SKM-1 treated with dmso at 0.1 percent for 144 hours (cell line): ENCODE data around the gene RAB3A.
"Not testable (repeated sequence)": the region's sequence is repeated elsewhere in the genome, so short reads cannot be mapped to it uniquely, and the experiment has no call there.

Experiments
- DNase-seq: peaks from one replicate; lab custom pipeline; 2025; ENCODE audit not compliant: unreplicated experiment; lab: John Stamatoyannopoulos, UW

The RAB3A gene

DNA sequence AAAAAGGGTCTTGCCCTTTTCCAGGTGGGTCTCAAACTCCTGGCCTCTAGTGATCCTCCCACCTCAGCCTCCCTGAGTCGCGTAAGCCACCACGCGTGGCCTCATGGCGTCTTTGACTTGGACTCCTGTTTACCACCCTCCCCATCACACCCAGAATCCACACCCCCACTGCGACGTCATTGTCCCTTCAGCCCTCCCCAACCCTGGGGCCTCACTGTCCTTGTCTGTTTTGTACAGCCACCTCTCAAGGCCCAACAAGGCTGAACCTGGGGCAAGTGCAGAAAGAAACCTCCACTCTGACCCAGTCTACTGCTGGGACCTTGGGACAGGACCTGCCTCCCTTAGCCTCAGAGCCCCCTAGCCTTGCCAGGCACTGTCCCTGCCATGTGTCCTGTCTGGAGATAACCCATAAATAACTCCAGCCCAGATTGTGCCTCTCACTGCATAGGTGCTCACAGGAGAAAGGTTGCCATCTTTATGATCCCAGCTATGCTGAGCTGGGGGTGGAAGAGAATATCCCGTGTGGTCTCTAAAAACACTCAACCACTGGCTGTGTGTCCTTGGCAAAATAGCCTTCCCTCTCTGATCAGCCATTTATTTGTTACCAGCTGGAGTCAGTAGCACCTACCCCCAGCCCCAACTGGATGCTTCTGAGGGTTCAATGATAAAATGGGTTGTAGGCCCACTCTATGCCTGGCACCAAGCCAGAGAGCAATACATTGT, 32.1 kb downstream of the RAB3A start:
- DNase-seq = no peak

DNA sequence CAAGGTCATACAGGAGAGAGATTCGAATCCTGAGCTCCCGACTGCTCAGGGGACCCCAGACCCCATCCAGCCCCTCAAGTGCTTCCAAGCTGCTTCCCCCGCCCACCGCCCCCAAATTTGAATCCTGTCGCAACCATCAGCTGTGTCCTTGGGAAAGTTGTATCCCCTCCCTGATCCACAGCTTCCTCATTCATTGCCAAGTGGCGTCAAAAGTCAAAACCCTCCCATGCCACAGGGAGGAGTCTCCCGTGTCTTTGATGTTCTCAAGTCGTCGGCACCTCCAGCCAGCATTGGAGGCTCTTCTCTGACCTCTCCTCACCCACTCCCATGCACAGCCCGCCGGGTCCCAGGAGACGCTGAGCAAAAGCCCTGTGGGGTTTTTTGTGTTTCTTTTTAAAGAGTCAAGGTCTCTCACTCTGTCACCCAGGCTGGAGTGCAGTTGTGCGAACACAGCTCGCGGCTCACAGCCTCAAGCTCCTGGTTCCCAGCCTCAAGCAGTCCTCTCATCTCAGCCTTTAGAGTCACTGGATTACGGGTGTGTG, 33.1 kb downstream of the RAB3A start:
- DNase-seq = peak; percentile 43

GRCh38 chr19:18168673-18169381, 35.0 kb downstream of the RAB3A start:
- DNase-seq = no peak

DNA sequence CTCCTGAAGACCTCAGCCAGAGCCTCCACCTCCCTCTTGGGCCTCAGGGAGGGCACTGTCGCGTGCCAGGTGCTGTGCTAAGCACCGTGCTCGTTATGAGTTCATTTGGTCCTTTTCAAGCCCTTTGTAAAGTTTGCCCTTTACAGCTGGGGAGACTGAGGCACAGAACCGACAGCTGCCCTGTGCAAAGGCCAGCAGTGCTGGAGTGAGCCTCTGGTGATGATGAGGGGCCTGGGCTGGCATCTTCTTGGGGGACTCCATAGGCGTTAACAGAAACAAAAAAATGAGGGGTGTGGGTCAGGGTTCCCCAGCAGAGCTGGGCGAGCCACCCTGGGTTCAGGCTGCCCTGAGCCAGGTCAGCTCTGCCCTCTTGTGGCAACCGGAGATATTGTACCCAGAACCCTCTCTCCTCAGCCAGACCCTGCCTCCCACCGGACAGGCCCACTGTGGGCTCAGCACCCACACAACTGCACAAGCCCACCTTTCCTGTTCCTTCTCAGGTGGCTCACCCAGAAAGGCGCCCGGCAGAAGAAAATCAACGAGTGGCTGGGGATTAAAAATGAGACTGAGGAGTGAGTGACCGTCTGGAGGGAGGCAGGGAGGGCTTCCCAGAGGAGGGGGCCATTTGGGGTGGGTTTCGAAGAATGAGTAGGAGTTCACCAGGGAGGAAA, 35.7 kb downstream of the RAB3A start:
- DNase-seq = peak; percentile 43

- no peak for DNase-seq
Measured at GRCh38 chr19:18167011-18167410, 36.8 kb downstream of the RAB3A start.

- DNase-seq = no peak
Measured at GRCh38 chr19:18165794-18166544, 37.9 kb downstream of the RAB3A start.

DNA sequence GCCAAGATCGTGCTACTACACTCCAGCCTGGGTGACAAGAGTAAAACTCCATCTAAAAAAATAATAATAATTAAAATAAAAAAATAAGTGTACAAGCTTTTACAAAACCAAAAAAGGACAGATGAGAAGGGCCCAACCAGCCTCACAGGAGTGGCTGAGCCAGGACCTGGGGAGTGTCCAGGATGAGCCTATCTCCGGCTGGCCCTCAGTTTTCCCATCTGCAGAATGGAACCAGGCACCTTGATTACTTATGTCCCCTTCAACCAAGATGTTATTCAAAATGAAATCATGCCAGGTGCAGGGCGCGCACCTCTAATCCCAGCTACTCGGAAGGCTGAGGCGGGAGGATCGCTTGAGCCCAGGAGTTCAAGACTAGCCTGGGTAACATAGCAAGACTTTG, 39.8 kb downstream of the RAB3A start:
- DNase-seq = no peak

DNA sequence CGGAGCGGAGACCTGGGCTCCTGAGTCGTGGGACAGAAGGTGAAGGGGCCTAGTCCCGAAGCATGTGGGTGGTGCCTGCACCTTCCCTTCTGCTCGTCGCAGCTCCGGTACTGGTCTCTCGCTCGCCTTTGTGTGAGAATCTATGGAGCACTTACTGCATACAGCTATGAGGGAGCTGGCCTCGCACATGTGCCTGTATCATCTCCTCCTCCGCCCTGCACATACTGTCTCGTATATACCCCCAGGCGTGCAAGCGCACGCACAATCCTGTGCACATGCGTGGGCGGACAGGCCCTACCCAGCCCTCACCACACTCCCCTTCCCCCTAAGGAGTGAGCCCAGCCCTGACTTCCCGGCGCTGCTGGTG, 42.2 kb downstream of the RAB3A start:
- no peak for DNase-seq

DNA sequence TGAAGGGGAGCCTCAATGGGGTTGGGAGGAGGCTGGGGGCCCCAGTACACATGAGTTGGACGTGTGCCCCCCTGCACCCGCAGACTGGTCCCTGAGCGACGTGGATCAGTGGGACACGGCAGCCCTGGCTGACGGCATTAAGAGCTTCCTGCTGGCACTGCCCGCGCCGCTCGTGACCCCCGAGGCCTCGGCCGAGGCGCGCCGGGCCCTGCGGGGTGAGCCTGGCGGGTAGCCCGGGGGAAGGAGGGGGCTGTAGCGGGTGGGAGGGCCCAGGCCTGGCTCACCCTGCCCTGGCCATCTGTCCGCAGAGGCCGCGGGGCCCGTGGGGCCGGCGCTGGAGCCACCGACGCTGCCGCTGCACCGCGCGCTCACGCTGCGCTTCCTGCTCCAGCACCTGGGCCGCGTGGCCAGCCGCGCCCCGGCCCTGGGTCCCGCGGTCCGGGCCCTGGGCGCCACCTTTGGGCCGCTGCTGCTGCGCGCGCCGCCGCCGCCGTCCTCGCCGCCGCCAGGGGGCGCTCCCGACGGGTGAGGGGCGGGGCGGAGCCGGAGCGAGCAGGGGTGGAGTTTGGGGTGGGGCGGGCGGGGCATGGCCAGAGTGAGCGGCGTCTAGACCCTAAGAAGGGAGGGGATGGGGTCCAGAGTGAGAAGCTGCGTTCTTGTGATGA, 42.7 kb downstream of the RAB3A start:
- peak; percentile 43 for DNase-seq

- DNase-seq = no peak
Measured at GRCh38 chr19:18160493-18160970, 43.3 kb downstream of the RAB3A start.

GRCh38 chr19:18159810-18160209, 44.0 kb downstream of the RAB3A start:
- DNase-seq = no peak

GRCh38 chr19:18159059-18159616, 44.7 kb downstream of the RAB3A start:
- not testable (repeated sequence) for DNase-seq

DNA sequence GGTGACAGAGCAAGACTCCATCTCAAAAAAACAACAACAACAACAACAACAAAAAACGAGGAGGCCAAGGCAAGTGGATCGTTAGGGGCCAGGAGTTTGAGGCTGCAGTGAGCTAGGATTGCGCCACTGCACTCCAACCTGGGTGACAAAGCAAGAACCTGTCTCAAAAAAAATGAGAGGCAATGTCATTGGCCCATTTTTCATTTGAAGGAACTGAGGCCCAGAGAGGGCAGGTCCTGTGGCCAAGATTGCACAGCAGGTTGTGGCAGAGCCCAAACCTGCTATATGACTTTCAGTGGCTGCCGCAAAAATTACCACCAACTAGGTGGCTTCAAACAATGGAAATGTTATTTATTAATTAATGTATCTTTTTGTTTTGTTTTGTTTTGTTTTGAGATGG, 45.4 kb downstream of the RAB3A start:
- no peak for DNase-seq

DNA sequence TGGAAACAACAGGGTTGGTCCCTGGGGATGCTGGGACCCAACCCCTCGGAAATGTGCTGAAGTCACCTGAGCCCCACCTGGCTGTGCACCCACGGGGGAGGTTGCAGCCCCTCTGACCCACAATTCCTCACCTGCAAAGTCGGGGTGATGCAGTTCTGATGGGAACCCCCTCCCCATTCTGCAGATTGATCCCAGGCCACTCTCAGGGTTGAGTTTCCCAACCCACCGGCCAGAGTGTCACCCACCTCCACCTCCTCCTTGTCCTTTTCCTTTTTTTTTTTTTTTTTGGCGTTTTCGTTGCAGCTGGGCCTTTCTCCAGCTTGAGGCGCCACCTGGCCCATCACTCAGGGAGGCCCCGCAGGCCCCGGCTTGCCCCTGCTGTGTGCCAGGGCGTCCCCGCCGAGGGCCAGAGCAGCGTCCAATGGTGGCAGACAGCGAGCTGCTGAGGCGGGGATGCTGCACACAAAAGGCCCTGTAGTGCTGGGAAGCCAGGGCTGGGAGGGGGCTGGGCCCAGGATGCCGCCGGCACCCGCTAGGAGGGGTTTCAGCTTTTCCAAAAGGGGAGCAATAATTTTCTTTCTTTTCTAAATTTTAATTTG, 46.3 kb downstream of the RAB3A start:
- DNase-seq = no peak

DNA sequence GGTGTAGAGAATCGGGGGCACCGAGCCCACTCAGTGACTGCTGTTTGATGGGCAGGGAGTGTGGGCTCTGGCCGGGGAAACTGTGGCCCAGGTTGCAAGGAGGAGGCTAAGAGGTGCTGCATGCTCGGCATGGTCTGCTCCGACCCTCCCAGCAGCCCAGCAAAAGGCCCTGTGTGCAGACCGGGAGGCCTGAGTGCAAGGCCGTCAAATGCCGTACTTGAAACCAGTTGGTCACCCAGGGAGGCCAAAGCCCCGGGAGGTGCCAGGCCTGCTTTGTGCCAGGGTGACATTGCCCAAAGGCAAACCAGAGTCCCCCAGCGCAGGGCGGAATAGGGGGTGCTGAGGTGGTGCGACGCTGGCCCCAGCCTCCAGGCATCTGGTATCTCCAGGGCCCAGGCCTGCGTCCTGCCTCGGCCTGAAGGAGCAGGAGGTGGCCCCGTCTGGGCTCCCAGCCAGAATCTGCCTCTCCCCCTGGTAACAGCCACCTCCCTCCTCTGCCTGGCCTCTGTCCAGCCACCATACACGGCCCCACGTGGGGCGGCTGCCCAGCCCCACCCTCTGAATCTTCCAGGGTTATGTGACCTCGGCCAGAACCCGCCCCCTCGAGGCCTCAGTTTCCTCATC, 46.9 kb downstream of the RAB3A start:
- DNase-seq = no peak

GRCh38 chr19:18156268-18156667, 47.6 kb downstream of the RAB3A start:
- DNase-seq = no peak

DNA sequence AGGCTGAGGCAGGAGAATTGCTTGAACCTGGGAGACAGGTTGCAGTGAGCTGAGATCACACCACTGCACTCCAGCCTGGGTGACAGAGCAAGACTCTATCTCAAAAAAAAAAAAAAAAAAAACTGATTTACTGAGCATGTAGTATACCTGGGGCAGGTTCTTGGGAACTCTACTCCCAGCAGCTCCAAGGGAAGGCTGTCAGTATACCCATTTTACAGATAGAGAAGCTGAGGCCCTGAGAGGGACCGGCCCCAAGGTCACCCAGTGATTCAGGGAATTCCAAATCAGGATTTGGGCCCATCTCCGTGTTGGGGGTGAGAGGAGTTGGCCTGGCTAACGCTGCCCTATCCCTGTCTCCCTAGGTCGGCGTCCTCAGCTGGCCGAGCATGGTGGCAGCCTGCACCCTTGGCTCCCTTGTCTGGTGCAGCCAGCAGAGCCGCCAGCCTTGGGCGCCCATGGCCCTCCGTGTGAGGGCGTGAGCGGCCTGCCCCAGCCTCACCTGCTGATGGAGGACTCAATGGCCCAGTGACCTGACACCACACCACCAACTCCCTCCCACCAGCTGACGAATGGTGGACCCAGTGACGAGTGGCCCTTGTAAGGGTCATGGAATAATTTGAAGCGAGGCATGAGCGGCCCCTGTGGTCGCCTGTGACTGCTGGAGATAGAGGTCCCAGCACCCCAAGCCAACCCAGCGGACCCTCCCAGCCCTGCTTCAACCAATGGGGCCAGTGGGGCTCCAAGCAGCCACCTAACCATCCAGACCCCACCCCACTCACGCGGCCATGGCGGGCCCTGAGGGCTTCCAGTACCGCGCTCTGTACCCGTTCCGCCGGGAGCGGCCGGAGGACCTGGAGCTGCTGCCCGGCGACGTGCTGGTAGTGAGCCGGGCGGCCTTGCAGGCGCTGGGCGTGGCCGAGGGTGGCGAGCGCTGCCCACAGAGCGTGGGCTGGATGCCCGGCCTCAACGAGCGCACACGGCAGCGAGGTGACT, 48.5 kb downstream of the RAB3A start:
- no peak for DNase-seq

DNA sequence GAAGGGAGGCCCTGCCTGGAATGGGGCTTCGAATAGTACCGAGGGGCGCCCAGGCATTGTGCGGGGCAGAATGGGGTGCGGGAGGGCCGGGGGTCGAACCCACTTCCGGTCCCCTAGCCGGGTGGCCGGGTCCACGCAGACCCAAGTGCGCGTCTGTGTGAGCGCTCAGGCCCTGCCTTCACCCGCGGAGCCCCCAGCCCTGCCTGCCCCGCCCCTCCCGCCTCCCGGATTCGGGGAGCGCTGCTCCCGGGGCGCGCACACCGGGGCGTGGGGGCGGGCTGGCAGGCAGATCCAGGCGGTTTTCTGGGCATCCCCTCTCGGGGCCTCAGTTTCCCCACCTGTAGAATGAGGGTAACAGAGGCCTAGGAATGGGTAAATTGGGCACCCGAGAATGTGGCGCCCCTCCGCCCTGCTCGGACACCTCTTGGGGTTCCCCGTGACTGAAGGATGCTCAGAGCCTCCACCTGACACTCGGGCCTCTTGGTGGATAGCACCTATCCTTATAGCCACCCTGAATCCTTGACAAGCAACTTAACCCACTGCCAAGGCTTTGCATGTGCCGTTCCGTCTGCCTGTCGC, 50.2 kb downstream of the RAB3A start:
- DNase-seq = no peak
